Measurements from ENCODE around the gene SLC66A2. TPM values are rescaled to one million over a fixed set of nuclear protein-coding genes. Genes with fewer than 3 reads are reported as not detected.
"Not testable (repeated sequence)": the region's sequence is repeated elsewhere in the genome, so short reads cannot be mapped to it uniquely, and the experiment has no call there.

The SLC66A2 gene
- total and polyA plus RNA-seq, 2 of the 13 experiments (the other 11 are each of a cell fraction or from before 2014, with no cell fraction given): 33.5 to 41.9 TPM

- TF ChIP-seq ZMYM3 (CRISPR knock-in tag; IDR thresholded peaks at IDR 0.05) (peak; percentile 54; the same call in 1 of the 2 replicates), MAFF (IDR thresholded peaks at IDR 0.05; ENCODE audit: low read depth, low read length) (0 out of 2 replicates have a peak, but pooled peaks have one; percentile 12), HES4 (CRISPR knock-in tag; IDR thresholded peaks at IDR 0.05; ENCODE audit: borderline replicate concordance) (no peak)
These were observed 9.6 kb upstream of the SLC66A2 start (continued) for GRCh38 chr18:79960921-79961526.

GRCh38 chr18:79960161-79960801 is 8.8 kb upstream of the SLC66A2 start:
- H3K4me3 ChIP-seq (replicated peaks in 1 of 3; ENCODE audit: insufficient read depth in 1 of 3, low read depth in 2 of 3, low read length in 3 of 3); H3K79me2 ChIP-seq (ENCODE audit: insufficient read depth, low read length); CTCF ChIA-PET (ENCODE audit: low intra/inter-chr PET ratio, low total read pairs); H3K27ac ChIP-seq (ENCODE audit: extremely low read length, insufficient read depth, low read length); H3K9ac ChIP-seq (ENCODE audit: insufficient read depth, low read depth, low read length); DNase-seq (ENCODE audit: low spot score); H3K27me3 ChIP-seq (ENCODE audit: control insufficient read depth in 1 of 2, insufficient read depth in 2 of 2, low read length in 2 of 2); H4K20me1 ChIP-seq (ENCODE audit: insufficient read depth, low read length); intact Hi-C loops (cut with micrococcal nuclease; ENCODE audit: unreplicated experiment); in situ Hi-C loops (cut with HindIII; ENCODE audit: extremely low pct_ligation_motif_present, low pct_unique_long_range_greater_than_20kb); H3K9me3 ChIP-seq (ENCODE audit: low read length); ATAC-seq; H2AFZ ChIP-seq (ENCODE audit: low read length); H3K4me2 ChIP-seq (ENCODE audit: low read depth, low read length); FAIRE-seq; BruUV-seq (replicated peaks); H3K36me3 ChIP-seq (replicated peaks in 1 of 2; ENCODE audit: control insufficient read depth in 1 of 2, insufficient read depth in 2 of 2, low read length in 2 of 2); POLR2A ChIA-PET: not testable (repeated sequence)
- WGBS (ENCODE audit: low lambda C conversion rate): 62% methylated on average over 12 of the region's 12 CpGs
- peaks cover 50% of the 10 kb centered on the region for H3K4me1 ChIP-seq (ENCODE audit: insufficient read depth, low read length)
- TF ChIP-seq ZNF652 (CRISPR knock-in tag; IDR thresholded peaks at IDR 0.05; ENCODE audit: borderline replicate concordance, low read depth): peak; percentile 47; the same call in 1 of the 2 replicates

- no peak overlapping the region for H3K9ac ChIP-seq (ENCODE audit: insufficient read depth, low read depth, low read length)
- no peak for FAIRE-seq
- H3K4me2 ChIP-seq (ENCODE audit: low read depth, low read length): no peak overlapping the region
- no TSS peak for BruUV-seq (replicated peaks)
- TF ChIP-seq MED13 (CRISPR knock-in tag; IDR thresholded peaks at IDR 0.05) (no peak), ZNF121 (CRISPR knock-in tag; IDR thresholded peaks at IDR 0.05) (peak; percentile 62)
- WGBS (ENCODE audit: low lambda C conversion rate): 87% methylated on average over 2 of the region's 2 CpGs
- no peak overlapping the region for H3K4me3 ChIP-seq (replicated peaks in 1 of 3; ENCODE audit: insufficient read depth in 1 of 3, low read depth in 2 of 3, low read length in 3 of 3)
- ATAC-seq: no peak
- no peaks in the 10 kb centered on the region for H3K27me3 ChIP-seq (ENCODE audit: control insufficient read depth in 1 of 2, insufficient read depth in 2 of 2, low read length in 2 of 2)
- no peaks in the 10 kb centered on the region for H3K79me2 ChIP-seq (ENCODE audit: insufficient read depth, low read length)
- ChIA-PET CTCF (ENCODE audit: low intra/inter-chr PET ratio, low total read pairs) (no interaction called here), POLR2A (no interaction called here)
- no peak for DNase-seq (ENCODE audit: low spot score)
- no peaks in the 10 kb centered on the region for H3K9me3 ChIP-seq (ENCODE audit: low read length)
- peaks cover 57% of the 10 kb centered on the region for H3K4me1 ChIP-seq (ENCODE audit: insufficient read depth, low read length)
- no peaks in the 10 kb centered on the region for H3K36me3 ChIP-seq (replicated peaks in 1 of 2; ENCODE audit: control insufficient read depth in 1 of 2, insufficient read depth in 2 of 2, low read length in 2 of 2)
- in situ Hi-C loops (cut with HindIII; ENCODE audit: extremely low pct_ligation_motif_present, low pct_unique_long_range_greater_than_20kb): no loop called here
- H3K27ac ChIP-seq (ENCODE audit: extremely low read length, insufficient read depth, low read length): no peak overlapping the region
- H4K20me1 ChIP-seq (ENCODE audit: insufficient read depth, low read length): no peaks in the 10 kb centered on the region
- intact Hi-C loops (cut with micrococcal nuclease; ENCODE audit: unreplicated experiment): no loop called here
- no peak overlapping the region for H2AFZ ChIP-seq (ENCODE audit: low read length)
These were observed 7.5 kb upstream of the SLC66A2 start for GRCh38 chr18:79958981-79959380.
